Gastrocnemius medialis (tissue), 4 donors: ENCODE results near the gene KRT8.

Experiments used
- POLR2A ChIP-seq, 2 donors: fragments of 450-650 bp; IDR thresholded peaks; one replicate each; pipeline ENCODE4 v1.6.1; 2017; ENCODE audit warnings: antibody characterized with exemption in 2 of 2, mild to moderate bottlenecking in 2 of 2, moderate library complexity in 2 of 2
- TF ChIP-seq, protein P1 (sequence below), 5 experiments: fragments of 450-650 bp in 3 of 5; fragments of 200-600 bp in 2 of 5; sonication (generic) in 2 of 5; IDR thresholded peaks in 4 of 5; conservative IDR thresholded peaks in 1 of 5; 1 replicate in 4 of 5; 2 replicates in 1 of 5; pipeline ENCODE4 v1.5.1; 2016 to 2019; ENCODE audit warnings: antibody characterized with exemption in 5 of 5, mild to moderate bottlenecking in 3 of 5, moderate library complexity in 3 of 5

GRCh38 chr12:52951126-52951525 is 46.2 kb upstream of the KRT8 start:
- TF ChIP-seq POLR2A (IDR thresholded peaks at IDR 0.05): no peak
- TF ChIP-seq, protein P1, sequence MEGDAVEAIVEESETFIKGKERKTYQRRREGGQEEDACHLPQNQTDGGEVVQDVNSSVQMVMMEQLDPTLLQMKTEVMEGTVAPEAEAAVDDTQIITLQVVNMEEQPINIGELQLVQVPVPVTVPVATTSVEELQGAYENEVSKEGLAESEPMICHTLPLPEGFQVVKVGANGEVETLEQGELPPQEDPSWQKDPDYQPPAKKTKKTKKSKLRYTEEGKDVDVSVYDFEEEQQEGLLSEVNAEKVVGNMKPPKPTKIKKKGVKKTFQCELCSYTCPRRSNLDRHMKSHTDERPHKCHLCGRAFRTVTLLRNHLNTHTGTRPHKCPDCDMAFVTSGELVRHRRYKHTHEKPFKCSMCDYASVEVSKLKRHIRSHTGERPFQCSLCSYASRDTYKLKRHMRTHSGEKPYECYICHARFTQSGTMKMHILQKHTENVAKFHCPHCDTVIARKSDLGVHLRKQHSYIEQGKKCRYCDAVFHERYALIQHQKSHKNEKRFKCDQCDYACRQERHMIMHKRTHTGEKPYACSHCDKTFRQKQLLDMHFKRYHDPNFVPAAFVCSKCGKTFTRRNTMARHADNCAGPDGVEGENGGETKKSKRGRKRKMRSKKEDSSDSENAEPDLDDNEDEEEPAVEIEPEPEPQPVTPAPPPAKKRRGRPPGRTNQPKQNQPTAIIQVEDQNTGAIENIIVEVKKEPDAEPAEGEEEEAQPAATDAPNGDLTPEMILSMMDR (IDR thresholded peaks at IDR 0.05 in 4 of 5, conservative IDR thresholded peaks at IDR 0.05 in 1 of 5): no peak
